Stimulated activated CD4-positive, alpha-beta T cell treated with anti-CD3 and anti-CD28 coated beads, Interleukin-12 subunit alpha, Interleukin-12 subunit beta, amount 100 ng/mL, for 4 hours (primary cell): ENCODE measurements around the gene AGXT2.
"Not testable (repeated sequence)": the region's sequence is repeated elsewhere in the genome, so short reads cannot be mapped to it uniquely, and the experiment has no call there.

ENCODE experiments used
- DNase-seq: peaks from one replicate; pipeline ENCODE4 v3.0.0-alpha.2; 2020

Gene AGXT2

DNA sequence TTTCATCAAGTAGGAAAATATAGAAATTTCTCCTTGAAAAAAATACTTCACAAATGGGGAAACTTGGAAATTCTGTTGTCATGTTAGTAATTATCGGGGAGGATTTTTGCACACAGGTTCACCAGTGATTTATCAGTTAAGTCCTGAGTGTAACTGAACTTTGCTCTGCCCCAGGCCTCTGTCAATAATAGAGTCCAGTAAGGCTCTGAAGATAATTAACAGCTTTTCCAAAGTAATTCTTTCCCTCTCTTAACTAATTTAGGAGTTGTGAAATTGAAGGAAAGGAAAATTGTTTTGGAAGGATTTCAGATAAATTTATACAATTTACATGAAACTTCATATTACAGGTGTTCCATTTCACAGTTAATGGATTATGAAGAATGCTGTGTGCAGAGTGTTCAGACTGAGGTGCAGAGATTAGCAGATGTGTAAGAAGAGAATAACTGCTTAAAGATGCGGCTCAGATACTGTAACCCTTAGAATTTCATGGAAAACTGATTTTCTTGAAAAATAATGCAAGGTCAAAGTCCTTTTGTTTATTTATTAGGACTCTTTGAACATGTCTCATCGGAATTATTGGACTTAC lies 2.9 kb upstream of the AGXT2 start:
- no peak for DNase-seq

DNA sequence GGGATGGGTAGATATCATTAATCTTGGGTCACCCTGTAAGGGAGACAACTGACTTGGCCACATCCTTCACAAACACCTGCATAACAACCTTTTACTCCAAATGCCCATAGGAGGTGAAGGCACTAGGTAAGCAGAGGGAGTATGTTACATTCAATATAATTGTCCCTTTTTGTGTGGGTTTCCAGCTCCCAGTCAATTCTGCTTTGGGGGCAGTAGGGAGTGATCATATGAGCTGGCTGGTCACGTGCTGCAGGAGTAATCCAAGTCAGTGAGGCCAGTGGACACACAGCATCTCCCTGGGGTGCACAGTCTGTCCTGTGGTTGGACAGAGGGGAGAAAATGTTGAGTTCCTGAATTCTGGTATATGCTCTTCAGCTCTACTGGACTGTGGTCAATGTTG lies 1.2 kb upstream of the AGXT2 start:
- no peak for DNase-seq

DNA sequence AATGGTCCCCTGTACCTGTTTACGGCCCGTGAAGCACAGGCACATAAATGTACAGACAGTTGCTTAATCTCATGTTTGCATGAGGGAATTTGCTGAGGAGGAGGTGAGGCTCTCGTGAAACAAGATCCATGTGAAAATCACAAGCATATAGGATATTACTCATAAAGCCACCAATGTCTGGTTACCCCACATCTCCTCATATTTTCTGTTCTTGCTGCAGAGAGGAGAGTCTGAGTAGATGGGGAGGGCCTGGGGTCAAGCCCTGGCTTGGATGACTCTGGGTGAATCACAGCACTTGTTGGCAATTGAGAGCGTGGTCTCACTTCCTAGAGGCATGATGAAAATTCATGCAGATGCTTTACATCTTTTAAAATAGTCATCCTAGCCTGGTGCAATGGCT lies 975 bp downstream of the AGXT2 start:
- no peak for DNase-seq

DNA sequence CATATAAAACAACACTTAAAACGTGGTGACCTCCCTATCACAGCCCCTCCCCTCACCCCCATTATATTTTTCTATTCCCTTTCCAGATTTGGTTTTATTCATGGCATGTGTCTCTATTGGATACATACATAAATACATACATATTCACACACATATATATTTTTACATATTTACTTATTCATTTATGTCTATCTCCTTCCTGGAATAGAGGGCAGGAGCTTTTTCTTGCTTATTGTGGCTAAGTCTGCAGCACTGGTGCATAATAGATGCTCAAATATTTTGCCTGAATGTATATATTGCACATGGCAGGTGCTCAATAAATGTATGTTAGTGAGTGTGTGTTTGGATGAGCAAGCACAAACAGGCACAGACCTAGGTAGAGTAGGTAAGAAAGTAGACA lies 2.5 kb downstream of the AGXT2 start:
- DNase-seq, result no peak

DNA sequence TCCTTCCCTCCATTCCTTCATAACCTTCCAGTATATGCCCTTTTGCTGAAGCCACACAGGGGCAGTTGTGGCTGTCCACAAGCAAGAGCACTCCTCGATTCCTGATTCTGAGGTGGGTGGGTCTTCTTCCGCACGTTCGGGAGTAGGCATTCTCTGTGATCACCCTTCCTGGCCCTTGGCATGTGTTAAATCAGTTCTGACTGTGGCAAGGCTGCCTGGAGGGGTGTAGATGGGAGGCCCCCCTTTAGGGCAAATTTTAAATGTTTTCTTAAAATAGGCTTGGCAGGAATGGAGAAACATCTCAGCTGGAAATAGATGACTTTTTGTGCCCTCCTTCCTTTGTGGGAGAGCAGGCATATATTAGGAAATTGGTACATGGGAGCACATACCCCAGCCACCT lies 3.1 kb downstream of the AGXT2 start:
- no peak for DNase-seq

DNA sequence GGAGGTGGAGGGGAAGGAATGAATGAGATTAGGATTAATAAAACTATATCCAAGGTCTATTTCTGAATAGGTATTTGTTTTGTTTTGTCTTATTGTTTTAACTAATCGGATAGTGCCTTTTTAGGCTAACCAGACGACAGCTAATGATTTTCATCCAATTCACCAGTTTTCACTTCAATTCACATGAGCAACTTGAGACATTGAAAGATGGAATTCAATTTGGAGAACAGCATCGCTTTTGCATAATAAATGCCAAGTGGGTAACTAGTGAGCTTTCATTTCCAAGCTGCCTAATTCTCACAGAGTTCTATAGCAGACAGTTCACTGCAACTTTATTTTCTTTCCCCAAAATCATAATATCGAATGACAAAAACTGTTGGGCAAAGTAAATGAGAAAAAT lies 5.0 kb downstream of the AGXT2 start:
- DNase-seq, result no peak

DNA sequence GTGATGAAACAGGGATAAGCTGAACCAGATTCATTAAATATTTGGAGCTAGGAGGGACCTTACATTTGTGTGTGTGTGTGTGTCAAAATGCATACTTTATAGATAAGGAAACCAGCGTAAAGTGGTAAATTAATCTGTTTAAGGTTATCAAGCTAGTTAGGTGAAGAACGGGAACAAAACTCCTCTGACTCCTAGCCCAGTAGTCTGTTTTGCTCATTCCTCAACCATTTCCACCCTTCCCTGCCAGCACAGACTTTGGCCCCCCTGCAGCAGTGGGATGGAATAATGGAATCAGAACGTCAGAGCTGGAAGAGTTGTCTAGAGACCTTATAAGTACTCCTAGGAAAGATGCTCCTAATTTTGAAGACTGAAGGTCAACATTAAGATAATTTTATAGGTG lies 6.5 kb downstream of the AGXT2 start:
- DNase-seq, result no peak

DNA sequence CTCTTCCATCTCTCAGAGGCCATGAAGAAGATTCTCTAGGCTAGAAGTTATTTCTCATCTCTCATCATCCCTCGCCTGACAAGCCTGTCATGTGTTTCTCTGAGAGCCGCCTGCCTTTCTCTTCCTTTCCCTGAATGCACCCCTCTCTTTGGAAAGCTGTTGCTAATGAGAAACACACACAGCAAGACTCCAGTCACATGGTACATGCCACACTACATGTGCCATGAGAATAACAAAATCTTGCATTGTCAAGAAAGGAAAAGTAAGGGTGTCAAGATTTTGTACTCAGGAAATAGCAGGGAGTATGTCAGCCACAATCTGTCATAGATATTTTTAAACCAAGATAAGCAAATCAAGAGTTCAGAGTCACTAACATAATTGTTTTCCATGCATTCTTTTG lies 8.9 kb downstream of the AGXT2 start:
- no peak for DNase-seq

DNA sequence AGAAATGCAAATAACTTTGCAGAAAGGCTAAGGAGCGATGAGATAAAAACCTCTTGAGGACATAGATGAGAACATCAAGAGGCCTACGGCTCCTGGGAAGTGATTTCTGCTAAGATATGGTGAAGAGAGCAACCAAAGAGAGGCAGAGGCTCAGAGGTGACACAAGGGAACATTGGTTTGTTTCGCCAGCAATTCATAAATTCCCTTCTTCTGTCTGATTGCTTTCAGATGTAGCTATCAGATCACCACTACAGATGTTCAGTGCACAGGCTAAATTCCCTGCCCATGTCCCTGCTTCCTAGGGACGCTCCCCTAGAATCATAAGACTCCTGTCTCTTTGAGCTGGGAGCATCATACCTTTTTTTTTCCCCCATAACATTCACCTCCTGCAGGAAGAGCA lies 11.2 kb downstream of the AGXT2 start:
- no peak for DNase-seq

DNA sequence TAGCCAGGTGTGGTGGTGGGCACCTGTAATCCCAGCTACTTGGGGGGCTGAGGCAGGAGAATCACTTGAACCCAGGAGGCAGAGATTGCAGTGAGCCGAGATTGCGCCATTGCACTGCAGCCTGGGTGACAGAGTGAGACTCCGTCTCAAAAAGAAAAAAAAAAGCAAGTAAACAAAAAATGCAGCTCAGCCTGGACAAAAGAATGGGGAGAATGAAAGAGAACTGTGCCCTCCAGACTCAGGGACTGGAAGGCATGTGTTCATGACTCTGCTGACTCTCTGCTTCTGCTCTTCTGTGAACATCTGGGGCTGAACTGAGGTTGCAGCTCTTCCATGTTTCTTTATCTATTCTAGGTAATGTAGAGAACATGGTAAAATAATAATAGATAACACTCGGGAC lies 11.8 kb downstream of the AGXT2 start:
- DNase-seq, result not testable (repeated sequence)

DNA sequence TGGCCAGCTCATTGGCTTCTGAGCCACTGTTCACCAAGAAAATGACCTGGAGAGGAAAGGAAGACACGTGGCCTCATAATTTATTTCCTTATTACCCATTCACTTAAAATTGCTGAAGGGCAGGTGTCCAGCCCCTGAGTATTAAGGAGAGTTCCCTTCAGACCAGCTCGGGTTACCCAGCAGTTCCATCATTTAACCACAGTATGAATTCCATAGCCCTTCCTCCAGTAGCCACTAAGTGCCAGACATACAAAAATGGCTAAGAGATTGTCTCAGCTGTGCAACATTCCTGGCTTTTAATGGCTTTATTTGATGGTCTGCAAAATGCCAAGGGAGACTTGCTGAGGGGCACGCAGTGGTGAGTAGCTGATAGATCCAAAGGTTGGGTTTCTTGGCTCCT lies 12.5 kb downstream of the AGXT2 start:
- no peak for DNase-seq

DNA sequence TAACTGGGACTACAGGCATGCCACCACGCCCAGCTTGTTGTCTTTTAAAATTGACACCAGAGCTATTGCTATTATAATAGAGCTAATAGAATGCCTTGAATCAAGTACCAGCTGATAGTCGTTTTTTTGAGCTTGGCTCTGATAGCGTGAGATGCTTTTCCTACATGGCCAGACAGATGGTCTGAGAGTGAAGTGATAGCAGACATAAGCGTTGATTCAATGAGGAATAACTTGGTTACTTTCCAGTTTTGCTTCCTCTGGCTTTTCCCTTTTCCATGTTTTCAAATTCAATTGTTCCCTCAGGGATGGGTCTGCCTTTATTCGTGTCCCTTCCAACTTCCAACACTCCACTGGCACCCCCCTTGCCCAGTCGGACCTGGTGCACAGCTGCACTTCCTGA lies 15.4 kb downstream of the AGXT2 start:
- no peak for DNase-seq

DNA sequence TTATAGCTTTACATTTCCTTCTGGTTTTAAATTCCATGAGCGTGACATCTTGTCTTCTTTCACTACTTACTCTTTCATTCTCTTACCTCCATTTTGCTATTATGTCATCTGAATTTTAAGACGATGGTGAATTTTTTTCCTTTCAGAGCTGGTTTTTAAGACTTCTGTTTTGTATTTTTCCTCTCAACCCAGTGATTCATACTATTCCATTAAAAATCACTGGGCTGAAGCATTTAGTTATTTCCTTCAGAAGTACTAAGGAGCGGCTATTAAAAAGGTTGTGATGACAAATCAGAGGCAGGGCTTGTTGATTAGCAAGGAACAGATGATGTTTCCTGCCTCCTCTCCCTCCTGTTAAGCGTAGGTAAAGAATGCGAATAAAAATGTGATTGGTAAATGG lies 16.5 kb downstream of the AGXT2 start:
- no peak for DNase-seq

DNA sequence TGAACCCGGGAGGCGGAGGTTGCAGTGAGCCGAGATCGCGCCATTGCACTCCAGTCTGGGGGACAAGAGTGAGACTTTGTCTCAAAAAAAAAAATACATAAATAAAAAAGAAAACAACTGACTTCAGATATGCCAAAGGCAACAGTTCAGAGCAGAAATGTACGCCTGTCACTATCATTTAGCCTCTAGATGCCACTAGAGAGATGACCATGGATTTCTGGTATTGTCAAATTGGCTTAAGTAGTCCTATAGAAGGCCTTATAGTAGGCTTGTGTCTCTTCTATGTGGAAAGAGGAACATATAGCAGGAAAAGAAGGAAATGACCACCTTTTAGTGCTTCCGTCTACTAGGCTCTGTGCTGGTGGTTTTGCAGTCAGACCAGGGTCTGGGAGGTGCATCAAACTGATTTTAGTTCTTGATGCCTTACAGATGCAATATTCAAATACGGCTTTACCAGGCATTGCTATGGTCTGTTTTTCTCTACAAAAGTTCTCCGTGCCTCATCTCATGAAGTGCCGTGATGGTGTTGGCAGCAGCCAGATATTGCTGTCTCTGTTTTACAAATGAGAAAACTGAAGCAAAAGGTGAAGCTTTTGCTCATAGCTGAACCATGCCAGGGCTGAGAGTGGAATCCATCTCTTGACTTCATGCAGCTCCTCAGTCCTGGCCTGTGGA lies 17.2 kb downstream of the AGXT2 start:
- DNase-seq, result no peak

DNA sequence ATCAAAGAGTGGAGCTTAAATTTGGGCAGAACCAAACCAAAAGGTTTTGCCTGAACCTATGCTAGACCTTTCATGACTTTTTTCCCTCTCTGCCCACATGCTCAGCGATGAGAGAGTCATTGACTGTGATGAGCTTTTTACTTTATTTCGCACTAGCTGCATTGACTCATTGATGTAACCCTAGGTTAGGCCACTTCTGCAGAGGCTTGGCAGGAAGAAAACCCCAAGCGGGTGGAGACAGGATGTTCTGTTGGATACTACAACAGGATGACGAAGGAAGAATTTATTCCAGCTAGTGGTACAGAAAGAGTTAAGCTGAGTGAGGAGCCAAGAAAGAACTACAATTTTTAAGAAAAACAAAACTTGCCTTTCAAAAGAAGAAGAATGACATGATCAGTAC lies 18.4 kb downstream of the AGXT2 start:
- DNase-seq, result no peak

DNA sequence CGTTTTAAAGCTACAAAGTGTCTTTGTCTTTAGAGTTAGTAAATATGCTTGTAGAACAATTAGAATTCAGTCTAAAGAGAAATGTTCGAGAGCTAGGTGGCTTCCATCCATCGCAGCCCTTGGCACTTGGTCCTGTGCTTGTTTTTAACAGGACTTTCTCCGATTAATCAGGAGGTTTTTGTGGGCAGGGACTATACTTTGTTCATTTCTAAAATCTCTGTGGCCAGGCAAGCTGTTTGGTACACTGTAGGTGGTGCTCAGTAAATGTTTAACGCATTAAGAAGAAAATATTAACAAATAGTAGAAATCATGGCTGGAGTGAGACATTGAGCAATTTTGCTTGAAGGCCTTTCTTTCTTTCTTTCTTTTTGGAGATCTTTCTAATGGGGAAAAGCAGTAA lies 20.8 kb downstream of the AGXT2 start:
- DNase-seq, result no peak

DNA sequence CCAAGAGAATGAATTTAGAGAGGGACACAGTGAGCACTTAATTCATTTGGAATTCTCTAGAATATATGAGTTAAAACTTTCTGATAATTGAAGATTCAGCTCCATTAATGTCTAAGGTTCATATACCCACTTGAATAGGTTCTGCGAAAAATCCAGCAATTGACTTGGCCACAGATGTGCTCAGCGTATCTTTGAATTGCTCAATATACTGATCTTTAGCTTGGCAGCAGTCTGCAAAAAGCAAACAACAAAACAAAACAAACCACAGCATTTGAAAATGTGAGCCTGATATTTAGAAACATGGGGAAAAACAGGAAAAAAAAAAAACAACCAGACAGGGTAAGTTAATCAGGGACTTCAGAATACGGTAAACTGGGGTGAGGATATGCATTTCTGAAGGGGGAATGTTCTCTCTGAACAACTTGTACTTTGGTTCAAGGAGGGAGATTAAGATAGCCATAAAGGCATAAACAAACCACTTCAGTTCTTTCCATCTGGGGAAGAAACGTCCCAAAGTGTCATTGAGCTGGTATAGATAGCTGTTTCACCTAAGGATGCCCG lies 21.4 kb downstream of the AGXT2 start:
- no peak for DNase-seq

DNA sequence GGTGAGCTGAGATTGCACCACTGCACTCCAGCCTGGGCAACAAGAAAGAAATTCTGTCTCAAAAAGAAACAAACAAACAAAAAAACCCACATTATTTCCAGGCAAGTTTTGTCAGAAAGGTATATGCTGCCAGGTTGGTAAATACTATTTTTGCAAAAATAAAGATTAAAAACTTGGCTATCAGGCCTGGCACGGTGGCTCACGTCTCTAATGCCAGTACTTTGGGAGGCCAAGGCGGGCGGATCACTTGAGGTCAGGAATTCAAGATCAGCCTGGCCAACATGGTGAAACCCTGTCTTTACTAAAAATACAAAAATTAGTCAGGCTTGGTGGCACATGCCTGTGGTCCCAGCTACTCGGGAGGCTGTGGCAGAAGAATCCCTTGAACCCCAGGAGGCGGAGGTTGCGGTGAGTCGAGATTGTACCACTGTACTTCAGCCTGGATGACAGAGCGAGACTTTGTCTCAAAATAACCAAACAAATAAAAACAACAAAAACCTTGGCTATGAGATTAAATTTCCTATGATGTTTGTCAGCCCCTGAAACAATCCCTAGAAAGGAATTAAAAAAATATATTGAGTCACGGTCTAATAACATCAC lies 22.7 kb downstream of the AGXT2 start:
- DNase-seq, result no peak

DNA sequence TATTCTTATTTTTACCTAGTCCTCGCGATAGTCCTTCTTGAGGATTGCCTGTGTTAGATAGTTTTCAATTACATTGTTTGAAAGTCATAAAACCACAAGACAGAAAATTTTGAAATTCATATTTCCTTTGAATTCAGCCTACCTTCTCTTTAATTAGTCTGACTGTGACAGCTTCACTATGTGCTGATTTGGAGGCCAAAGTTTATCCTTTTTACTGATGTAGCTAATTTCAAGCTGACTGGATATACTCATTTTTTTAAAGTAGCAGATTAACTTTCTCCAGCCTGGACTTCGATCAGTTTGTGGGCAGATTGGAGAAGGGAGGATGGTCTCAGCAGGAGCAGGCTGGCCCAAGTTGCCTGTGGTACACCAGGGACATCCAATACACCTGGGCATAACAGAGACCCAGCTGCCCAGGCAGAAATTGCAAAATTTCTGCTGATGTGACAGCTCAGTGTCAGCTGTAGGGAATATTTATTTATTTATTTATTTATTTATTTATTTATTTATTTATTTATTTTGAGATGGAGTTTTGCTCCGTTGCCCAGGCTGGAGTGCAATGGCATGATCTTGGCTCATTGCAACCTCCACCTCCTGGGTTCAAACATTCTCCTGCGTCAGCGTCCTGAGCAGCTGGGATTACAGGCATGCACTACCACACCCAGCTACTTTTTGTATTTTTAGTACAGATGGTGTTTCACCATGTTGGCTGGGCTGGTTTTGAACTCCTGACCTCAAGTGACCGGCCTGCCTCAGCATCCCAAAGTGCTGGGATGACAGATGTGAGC lies 24.2 kb downstream of the AGXT2 start:
- DNase-seq, result no peak

DNA sequence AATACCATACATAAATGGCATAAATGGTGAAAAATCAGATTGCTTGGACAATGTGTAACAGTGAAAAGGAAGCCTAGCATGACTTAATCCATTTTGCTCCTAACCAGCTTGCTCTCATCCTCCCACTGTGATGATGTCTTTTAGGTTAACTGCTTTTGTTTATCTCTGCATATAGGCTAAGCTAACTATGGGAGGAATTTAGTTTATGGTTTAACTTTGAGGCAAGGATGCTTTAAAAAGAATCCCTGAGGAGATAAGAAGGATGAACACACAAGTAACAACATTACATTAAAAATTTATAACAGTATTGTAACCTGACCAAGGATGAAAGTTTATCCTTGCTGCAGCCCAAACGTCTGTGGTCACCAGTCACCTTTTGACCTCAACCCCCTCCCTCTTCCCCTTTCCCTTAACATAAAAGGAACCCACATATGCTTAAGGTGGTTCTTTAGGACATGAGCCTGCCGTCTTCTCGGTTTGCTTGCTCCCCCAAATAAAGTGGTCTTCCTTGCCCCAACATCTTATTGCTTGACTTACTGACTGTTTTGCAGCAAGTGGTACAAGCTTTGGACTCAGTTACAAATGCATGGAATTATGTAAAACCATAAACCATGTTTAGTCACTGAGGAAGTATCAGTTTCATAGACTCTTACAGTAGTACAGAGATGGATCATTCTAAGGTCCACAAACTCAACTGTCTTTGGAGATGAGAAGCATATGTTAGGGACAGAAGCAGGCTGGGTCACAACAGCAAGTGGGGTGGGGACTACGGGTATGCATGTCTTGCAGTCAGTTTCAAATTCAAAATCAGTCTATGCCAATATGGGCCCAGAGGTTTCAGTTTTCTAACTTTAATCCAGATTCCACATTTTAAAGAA lies 31.3 kb downstream of the AGXT2 start:
- DNase-seq, result no peak

DNA sequence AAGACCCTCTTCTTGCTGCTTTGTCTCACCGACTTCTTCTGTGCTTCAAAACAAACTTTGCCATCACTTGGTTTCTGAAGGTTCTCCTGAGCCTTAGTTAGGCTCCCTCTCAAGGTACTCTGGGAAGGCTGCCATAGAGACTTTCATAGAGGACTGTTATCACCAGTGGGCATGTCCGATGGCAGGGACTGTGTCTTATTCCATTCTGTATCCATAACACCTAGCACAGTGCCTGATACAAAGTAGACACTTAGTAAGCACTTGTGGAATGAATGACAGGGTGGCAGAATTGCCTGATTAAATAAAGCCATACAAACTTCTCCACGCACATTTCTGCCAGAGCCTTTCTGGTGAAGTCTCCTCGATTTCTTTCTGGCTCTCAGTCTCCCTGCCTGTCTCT lies 32.7 kb downstream of the AGXT2 start:
- no peak for DNase-seq

DNA sequence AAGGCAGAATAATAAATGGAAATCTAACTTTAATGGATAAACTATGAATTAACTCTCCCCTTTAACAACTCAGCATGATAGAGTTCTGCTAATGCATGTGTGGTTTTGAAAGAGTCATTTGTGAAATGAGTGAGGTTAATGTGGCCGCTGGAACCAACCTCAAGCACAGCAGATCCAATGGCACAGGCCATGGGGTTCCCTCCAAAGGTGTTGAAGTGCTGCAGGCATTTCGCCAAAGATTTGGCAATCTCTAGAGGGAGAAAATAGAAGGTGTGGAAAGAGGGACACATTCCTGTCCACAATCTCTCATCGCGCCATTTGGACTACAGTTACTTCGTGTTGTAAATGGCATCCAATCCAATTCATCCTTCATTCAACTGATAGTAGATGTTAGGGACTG lies 35.0 kb downstream of the AGXT2 start:
- no peak for DNase-seq

DNA sequence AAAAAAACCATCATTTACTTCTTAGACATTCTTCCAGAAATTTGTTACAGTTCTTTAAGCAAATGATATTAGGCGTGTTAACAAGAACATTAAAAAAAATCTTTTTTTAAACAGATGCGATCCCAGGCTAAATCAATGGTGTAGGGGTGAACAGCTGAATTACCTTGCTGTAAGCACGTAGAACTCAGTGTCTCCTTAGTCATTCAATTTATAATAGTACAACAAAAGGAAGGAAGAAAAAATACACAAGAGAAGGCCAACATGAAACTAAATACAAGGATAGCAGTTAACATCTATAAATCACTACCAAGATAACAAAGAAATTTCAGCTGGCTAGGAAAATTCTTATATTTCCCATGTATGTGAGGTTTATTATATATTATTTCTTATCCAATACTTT lies 35.4 kb downstream of the AGXT2 start:
- no peak for DNase-seq
